Activated CD4-positive, alpha-beta T cell treated with anti-CD3 and anti-CD28 coated beads, Interleukin-2, amount 10 ng/mL, durations not matched to agents 7 days and 5 days (primary cell): ENCODE measurements around the gene PHIP. TPM values are rescaled to one million over a fixed set of nuclear protein-coding genes. Genes with fewer than 3 reads are reported as not detected.

ENCODE experiments used
- CTCF ChIA-PET: fragments of 350-600 bp; sonication (Branson Sonifier 250); formaldehyde crosslinking; loops from one replicate; lab custom pipeline; 2021; ENCODE audit warnings: antibody characterized with exemption; lab: Charles Lee
- POLR2A ChIA-PET: fragments of 350-600 bp; sonication (Branson Sonifier 250); formaldehyde crosslinking; loops from one replicate; lab custom pipeline; 2021; ENCODE audit warnings: antibody characterized with exemption; lab: Charles Lee
- DNase-seq: peaks from one replicate; pipeline ENCODE4 v3.0.0-alpha.2; 2020
- H3K27ac Mint-ChIP-seq: one replicate; pipeline ENCODE4 v1.8.0; 2021; ENCODE audit warnings: mild to moderate bottlenecking, moderate library complexity, mixed read lengths
- H3K27me3 Mint-ChIP-seq: one replicate; pipeline ENCODE4 v1.8.0; 2021; ENCODE audit warnings: mixed read lengths
- H3K36me3 Mint-ChIP-seq: one replicate; pipeline ENCODE4 v1.8.0; 2021; ENCODE audit warnings: low read depth, mixed read lengths
- H3K4me1 Mint-ChIP-seq: one replicate; pipeline ENCODE4 v1.8.0; 2021; ENCODE audit warnings: mixed read lengths
- H3K4me3 Mint-ChIP-seq: one replicate; pipeline ENCODE4 v1.8.0; 2021; ENCODE audit warnings: mild to moderate bottlenecking, moderate library complexity, mixed read lengths
- H3K9me3 Mint-ChIP-seq: one replicate; pipeline ENCODE4 v1.8.0; 2021; ENCODE audit warnings: mixed read lengths
- total RNA-seq, 2 experiments: library from RNA; stranded (reverse); gene quantifications; one replicate each; pipeline ENCODE4 v1.2.3, GENCODE V29; 2021

Gene PHIP
- total RNA-seq, 2 experiments from 2014 or later, result 31.6 to 33.9 TPM

DNA sequence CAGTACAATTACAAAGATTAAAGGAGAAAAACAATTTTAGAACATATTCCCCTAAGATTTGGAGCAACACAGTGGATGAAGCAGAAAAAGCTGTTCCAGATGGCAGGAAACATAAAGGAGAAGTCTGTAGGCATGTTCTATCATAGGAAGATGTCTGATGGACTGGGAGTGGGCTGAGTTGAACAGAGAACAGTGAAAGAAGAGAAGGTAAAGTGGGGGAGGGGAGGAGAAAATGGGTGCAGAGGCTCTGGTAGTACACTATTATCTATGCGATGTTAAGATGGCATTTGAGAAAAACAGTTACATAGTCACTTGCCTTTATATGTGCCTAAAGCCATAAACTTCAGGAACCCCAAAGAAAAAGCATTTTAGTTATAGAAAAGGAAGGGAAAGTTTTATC, 4.2 kb upstream of the PHIP start:
- Mint-ChIP-seq H3K36me3 (no peaks in the 10 kb centered on the region), H3K27me3 (peaks cover 26% of the 10 kb centered on the region), H3K4me3 (no peak overlapping the region), H3K4me1 (peaks cover 21% of the 10 kb centered on the region), H3K9me3 (no peaks in the 10 kb centered on the region), H3K27ac (no peak overlapping the region)
- CTCF ChIA-PET, result no interaction called here
- DNase-seq, result no peak
- POLR2A ChIA-PET, result no interaction called here

DNA sequence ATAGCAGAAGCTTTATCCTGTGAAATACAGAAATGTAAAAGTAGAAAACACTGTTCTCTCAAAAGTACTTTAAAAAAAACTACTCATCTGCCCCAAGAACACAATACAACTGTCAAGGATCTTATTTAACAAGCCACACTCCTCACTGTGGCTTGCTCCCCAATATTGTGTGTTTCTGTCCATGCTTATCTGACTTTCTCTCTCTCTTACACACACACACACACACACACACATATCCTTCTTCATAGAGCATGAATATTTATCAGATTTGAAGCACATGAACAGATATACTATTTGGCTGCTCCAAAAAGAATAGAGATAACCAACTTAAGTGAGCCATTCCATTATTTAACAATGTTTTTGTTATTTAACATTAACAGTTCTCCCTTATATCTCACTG, 3.6 kb upstream of the PHIP start:
- Mint-ChIP-seq H3K27ac (no peak overlapping the region), H3K4me1 (peaks cover 21% of the 10 kb centered on the region), H3K27me3 (peaks cover 26% of the 10 kb centered on the region), H3K4me3 (no peak overlapping the region), H3K36me3 (peaks cover 1% of the 10 kb centered on the region), H3K9me3 (no peaks in the 10 kb centered on the region)
- ChIA-PET CTCF (no interaction called here), POLR2A (no interaction called here)
- DNase-seq, result no peak

DNA sequence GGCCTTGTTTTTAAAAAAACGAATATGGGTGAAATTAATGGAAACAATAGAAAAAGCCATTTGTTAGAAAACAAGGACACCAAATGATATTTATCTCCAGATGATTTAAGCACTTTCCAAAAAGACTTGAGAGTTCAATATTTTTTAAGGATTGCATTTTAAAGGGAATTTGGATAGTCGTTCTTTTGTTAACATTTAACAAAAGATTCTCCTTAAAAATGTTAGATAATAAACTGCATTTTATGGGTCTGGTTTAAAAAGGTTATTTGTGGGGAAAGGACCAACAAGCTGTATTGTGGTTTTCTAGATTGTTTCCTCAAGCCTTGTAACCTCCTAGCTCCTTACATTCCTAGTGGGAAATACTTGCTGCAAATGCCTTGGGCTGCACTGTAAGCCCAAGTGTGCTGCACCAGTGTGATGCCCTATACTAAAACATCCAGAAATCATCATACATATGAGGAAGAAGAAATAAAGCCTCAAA, 1.5 kb upstream of the PHIP start:
- ChIA-PET POLR2A (no interaction called here), CTCF (no interaction called here)
- peaks cover 39% of the 10 kb centered on the region for H3K4me1 Mint-ChIP-seq
- H3K36me3 Mint-ChIP-seq, result peaks cover 17% of the 10 kb centered on the region
- peak overlapping the region; percentile 93 for H3K4me3 Mint-ChIP-seq
- no peak for DNase-seq
- H3K9me3 Mint-ChIP-seq, result no peaks in the 10 kb centered on the region
- H3K27ac Mint-ChIP-seq, result peak overlapping the region; percentile 99
- H3K27me3 Mint-ChIP-seq, result peaks cover 20% of the 10 kb centered on the region

DNA sequence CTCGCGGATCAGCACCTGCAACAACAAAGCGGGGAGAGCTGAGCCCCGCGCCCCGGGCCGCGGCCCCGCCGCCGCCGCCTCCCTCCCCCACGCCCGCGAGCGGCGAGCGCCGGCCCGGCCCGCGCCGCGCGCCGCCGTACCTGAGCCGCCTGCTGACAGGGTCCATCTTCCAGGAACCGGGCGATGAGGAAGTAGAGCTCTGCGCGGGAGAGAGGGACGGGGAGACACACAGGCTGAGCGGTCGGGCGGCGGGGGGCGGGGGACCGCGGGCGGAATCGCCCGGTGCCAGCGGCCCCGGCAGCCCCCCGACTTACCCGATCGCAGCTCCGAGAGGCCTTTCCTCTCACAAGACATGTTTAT, 359 bp downstream of the PHIP start:
- POLR2A ChIA-PET, result no interaction called here
- peaks cover 11% of the 10 kb centered on the region for H3K27me3 Mint-ChIP-seq

DNA sequence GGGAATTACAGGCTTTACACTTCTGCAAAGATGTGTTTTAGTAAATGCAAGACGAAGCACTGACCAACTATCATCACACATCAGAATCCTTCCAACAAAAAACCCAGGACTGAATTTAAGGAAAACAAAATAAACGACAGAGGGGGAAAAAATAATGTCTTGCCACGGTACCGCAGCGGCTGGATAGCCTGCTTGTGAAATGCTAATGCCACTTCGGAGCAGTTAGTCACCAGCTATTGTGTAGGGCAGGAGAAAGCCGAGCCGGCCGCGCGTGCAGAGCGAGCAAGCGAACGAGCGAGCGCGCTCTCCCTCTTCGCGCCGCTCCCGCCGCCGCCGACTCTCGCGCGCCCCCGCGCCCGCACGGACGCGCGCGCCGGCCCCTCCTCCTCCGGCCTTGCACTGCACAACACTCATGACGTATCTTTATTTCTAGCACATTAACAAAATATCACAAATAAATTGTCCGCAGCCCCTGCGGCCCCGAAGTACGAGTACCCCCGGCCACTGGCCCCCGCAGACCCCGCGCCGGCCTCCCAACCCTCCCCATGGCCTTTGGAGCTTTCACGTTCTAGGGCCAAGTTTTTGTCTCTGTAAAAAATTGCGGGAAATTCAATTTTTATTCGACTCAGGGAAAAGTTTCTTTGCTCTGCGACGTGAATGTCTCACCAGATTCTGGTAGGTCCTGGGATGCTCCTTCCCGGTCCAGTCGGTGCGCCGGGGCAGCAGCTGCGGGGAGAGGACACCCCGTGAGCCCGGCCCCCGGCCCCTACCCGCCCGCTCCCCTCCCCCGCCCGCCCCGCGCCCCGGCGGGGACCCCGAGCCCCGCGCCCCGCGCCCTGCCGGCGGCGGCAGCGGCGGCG, 1.0 kb downstream of the PHIP start:
- peak; percentile 81 for DNase-seq
- peak overlapping the region; percentile 76 for H3K4me3 Mint-ChIP-seq
- H3K27ac Mint-ChIP-seq, result peak overlapping the region; percentile 97
- H3K4me1 Mint-ChIP-seq, result peaks cover 46% of the 10 kb centered on the region
- ChIA-PET POLR2A (interaction anchor here (1.2 kb wide), 1 partner anchor 15 kb away, joined by 5 read pairs; no protein-coding TSS in a partner anchor), CTCF (interaction anchor here (1.2 to 1.3 kb wide), 2 partner anchors 9 to 374 kb away, joined by 3 read pairs; no protein-coding TSS in a partner anchor)
- peaks cover 6% of the 10 kb centered on the region for H3K27me3 Mint-ChIP-seq
- no peaks in the 10 kb centered on the region for H3K9me3 Mint-ChIP-seq
- H3K36me3 Mint-ChIP-seq, result peaks cover 29% of the 10 kb centered on the region

More for the DNA sequence above, 359 bp downstream of the PHIP start:
- CTCF ChIA-PET, result interaction anchor here (0.6 to 1.3 kb wide), 3 partner anchors 10 to 1115 kb away, joined by 3 to 5 read pairs (median 3); no protein-coding TSS in a partner anchor
- H3K36me3 Mint-ChIP-seq, result peaks cover 27% of the 10 kb centered on the region
- no peaks in the 10 kb centered on the region for H3K9me3 Mint-ChIP-seq
- H3K4me1 Mint-ChIP-seq, result peaks cover 45% of the 10 kb centered on the region
- H3K4me3 Mint-ChIP-seq, result peak overlapping the region; percentile 93
- H3K27ac Mint-ChIP-seq, result peak overlapping the region; percentile 99
- peak; percentile 54 for DNase-seq

DNA sequence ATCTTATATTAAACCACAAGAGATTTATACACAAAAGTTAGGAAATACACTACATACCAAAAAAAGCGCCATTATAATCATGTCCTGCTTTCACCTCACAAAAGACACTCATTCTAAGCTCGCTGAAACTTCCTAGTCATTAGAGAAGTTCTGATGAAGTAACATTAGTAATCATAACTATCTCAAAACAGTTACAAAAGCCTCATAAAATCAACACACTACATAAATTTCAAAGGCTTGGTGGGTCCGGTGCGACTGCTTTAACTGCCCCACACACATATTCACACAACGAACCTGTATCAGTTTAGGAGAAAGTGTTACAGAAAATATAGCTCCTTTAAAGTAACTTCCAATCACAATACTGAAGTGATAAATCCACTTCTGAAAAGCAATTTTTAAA, 1.9 kb downstream of the PHIP start:
- no peaks in the 10 kb centered on the region for H3K27me3 Mint-ChIP-seq
- CTCF ChIA-PET, result no interaction called here
- no peak for DNase-seq
- peak overlapping the region; percentile 76 for H3K4me3 Mint-ChIP-seq
- no peaks in the 10 kb centered on the region for H3K9me3 Mint-ChIP-seq
- H3K4me1 Mint-ChIP-seq, result peaks cover 49% of the 10 kb centered on the region
- peak overlapping the region; percentile 91 for H3K27ac Mint-ChIP-seq
- POLR2A ChIA-PET, result interaction anchor here (1.2 kb wide), 1 partner anchor 14 kb away, joined by 5 read pairs; no protein-coding TSS in a partner anchor
- peaks cover 30% of the 10 kb centered on the region for H3K36me3 Mint-ChIP-seq

DNA sequence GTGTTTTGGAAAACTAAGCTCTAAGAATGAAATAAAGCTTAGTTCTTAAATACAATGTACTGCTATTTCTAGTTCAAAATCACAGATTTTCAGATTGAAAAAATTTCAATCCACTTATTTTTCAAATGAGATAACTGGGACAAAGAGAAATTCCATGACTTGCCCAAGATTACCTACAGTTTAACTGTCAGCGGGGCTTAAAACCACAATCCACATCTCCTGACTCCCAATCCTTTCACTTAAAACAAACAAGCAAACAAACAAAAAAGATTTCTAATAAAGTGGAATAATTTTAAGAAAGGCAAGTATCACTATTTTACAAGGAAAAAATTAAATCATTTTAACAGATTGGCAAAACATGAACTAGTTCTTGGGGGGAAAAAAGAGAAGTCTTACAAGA, 4.2 kb downstream of the PHIP start:
- H3K36me3 Mint-ChIP-seq, result peaks cover 38% of the 10 kb centered on the region

DNA sequence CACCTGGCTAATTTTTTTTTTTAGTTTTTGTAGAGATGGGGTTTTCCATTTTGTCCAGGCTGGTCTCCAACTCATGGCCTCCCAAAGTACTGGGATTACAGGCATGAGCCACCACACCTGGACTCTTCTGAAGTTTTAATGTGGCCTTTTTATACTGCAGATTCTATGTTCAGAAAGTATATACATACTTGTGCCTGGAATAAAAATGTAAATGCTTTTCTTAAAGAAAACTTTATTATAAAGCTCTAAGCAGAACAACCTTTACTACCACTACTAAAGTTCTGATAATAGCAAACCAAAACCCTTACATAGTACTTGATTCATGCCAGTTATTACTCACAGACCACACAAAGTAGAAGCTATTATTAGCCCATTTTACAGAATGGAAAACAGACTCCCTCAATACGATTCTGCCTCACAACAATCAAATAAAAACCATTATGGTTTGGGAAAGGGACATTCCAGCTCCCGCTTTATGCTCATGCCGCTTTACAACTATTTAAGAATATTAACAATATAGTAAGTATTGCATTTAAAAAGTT, 5.3 kb downstream of the PHIP start:
- POLR2A ChIA-PET, result no interaction called here
- no peak overlapping the region for H3K27ac Mint-ChIP-seq
- H3K9me3 Mint-ChIP-seq, result no peaks in the 10 kb centered on the region
- peaks cover 45% of the 10 kb centered on the region for H3K4me1 Mint-ChIP-seq
- CTCF ChIA-PET, result no interaction called here
- DNase-seq, result no peak
- no peaks in the 10 kb centered on the region for H3K27me3 Mint-ChIP-seq
- H3K36me3 Mint-ChIP-seq, result peaks cover 41% of the 10 kb centered on the region
- no peak overlapping the region for H3K4me3 Mint-ChIP-seq

More for the DNA sequence above, 4.2 kb downstream of the PHIP start:
- ChIA-PET POLR2A (no interaction called here), CTCF (no interaction called here)
- H3K4me3 Mint-ChIP-seq, result no peak overlapping the region
- H3K27me3 Mint-ChIP-seq, result no peaks in the 10 kb centered on the region
- no peaks in the 10 kb centered on the region for H3K9me3 Mint-ChIP-seq
- no peak overlapping the region for H3K27ac Mint-ChIP-seq
- H3K4me1 Mint-ChIP-seq, result peaks cover 47% of the 10 kb centered on the region
- no peak for DNase-seq

DNA sequence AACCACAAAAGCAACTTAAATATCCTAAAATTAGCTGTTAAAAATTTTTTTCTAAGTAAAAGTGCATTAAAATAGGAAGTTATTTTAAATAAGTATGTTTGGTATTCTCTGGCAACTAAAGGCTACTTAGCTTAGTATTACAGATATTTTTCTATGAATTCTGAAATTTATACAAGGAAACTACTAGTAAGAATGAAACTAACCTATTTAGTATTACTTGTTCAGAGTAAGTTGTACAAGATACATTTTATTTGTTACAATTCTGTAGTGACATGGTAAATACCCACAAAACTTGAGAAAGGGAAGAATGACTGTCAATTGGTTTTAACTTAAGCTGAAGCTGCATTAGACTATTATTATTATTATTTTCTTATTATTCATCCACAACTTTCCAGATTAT, 6.5 kb downstream of the PHIP start:
- POLR2A ChIA-PET, result no interaction called here
- Mint-ChIP-seq H3K4me1 (peaks cover 47% of the 10 kb centered on the region), H3K9me3 (no peaks in the 10 kb centered on the region), H3K36me3 (peaks cover 42% of the 10 kb centered on the region), H3K27me3 (no peaks in the 10 kb centered on the region), H3K4me3 (no peak overlapping the region), H3K27ac (no peak overlapping the region)
- CTCF ChIA-PET, result no interaction called here
- no peak for DNase-seq

DNA sequence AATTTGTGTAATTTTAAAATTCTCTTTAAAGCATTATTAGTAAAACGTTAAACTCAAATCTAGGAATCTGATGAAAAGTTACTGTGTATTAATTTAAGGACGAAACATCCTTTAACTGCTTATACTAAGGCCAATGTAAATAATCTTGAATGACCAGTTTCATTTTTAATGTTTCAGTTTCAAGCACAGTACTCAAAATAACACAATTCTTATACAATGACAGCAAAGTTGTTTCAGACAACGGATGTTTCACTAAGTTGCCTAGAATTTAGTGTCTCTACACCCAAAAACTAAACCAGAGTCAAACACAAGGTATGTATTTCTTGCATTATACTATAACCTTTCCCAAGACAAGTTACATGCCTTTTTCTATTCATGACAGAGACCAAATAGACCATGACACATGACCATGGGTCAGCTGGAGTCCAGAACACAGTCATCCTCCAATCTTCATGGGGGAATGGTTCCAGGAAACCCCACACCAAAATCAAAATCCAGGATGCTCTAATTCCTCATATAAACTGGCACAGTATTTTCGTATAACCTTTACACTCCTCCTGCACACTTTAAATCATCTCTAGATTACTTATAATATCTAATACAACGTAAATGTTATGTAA, 7.7 kb downstream of the PHIP start:
- Mint-ChIP-seq H3K4me3 (no peak overlapping the region), H3K27ac (no peak overlapping the region), H3K27me3 (no peaks in the 10 kb centered on the region), H3K36me3 (peaks cover 33% of the 10 kb centered on the region), H3K4me1 (peaks cover 36% of the 10 kb centered on the region), H3K9me3 (no peaks in the 10 kb centered on the region)
- CTCF ChIA-PET, result no interaction called here
- POLR2A ChIA-PET, result no interaction called here
- DNase-seq, result no peak

DNA sequence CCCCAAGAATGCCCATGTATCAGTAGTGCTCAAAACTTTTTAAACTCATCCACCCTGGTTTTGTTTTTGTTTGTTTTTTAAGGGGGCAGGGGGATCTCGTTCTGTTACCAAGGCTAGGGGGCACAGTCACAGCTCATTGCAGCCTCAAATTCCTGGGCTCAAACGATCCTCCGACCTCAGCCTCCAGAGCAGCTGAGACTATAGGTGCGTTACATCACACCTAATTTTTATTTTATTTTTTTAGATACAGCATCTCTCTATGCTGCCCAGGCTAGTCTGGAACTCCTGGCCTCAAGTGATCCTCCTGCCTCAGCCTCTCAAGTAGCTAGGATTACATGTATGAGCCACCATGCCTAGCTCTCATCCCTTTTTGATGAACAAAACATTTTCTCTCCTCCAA, 11.2 kb downstream of the PHIP start:
- Mint-ChIP-seq H3K36me3 (peaks cover 15% of the 10 kb centered on the region), H3K27ac (no peak overlapping the region), H3K9me3 (no peaks in the 10 kb centered on the region), H3K27me3 (no peaks in the 10 kb centered on the region), H3K4me1 (peaks cover 12% of the 10 kb centered on the region), H3K4me3 (no peak overlapping the region)
- no peak for DNase-seq
- POLR2A ChIA-PET, result no interaction called here
- CTCF ChIA-PET, result interaction anchor here (0.6 kb wide), 1 partner anchor 26 kb away, joined by 3 read pairs; no protein-coding TSS in a partner anchor

DNA sequence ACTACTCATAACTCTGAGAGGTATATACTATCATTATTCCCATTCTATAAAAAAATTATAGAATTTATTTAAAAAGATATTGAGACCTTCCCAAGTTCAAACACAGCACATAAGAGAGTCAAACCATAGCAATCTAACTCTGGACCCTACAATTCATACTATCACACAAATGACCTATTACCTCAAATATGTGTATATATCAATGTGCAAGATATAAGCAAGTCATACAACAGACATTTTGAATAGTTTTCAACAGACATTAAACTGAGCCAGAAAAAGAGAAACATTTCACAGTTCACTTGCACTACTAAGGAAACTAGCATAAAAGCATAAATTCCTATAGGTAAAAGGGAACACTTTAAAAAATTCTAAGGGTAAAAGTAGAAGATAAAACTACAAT, 11.7 kb downstream of the PHIP start:
- CTCF ChIA-PET, result interaction anchor here (0.6 kb wide), 1 partner anchor 25 kb away, joined by 3 read pairs; no protein-coding TSS in a partner anchor
- Mint-ChIP-seq H3K4me1 (peaks cover 10% of the 10 kb centered on the region), H3K4me3 (no peak overlapping the region), H3K27me3 (no peaks in the 10 kb centered on the region), H3K9me3 (no peaks in the 10 kb centered on the region), H3K27ac (no peak overlapping the region), H3K36me3 (peaks cover 15% of the 10 kb centered on the region)
- POLR2A ChIA-PET, result no interaction called here
- no peak for DNase-seq

DNA sequence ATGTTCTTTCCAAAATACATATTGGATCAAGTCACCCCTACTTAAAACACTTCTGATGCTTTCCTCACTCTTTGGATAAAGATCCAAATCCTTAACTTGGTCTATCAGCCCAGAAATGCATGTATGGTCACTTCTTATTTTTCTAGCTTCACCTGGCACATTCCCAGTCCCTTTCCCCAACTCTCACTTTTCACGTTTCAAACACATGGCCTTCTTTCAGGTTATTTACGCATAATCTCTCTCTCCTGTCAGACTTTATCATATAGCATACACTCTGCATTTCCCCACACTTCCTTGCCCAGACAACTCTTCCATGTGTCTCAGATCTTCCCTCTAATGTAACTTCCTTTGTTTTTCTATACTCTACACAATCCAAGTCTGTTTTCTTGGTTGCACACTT, 12.8 kb downstream of the PHIP start:
- Mint-ChIP-seq H3K36me3 (peaks cover 10% of the 10 kb centered on the region), H3K9me3 (no peaks in the 10 kb centered on the region), H3K27me3 (no peaks in the 10 kb centered on the region), H3K27ac (no peak overlapping the region), H3K4me1 (peaks cover 3% of the 10 kb centered on the region), H3K4me3 (no peak overlapping the region)
- DNase-seq, result no peak
- POLR2A ChIA-PET, result no interaction called here
- CTCF ChIA-PET, result no interaction called here
